ENCODE data around the gene CEP162.

The CEP162 gene, protein sequence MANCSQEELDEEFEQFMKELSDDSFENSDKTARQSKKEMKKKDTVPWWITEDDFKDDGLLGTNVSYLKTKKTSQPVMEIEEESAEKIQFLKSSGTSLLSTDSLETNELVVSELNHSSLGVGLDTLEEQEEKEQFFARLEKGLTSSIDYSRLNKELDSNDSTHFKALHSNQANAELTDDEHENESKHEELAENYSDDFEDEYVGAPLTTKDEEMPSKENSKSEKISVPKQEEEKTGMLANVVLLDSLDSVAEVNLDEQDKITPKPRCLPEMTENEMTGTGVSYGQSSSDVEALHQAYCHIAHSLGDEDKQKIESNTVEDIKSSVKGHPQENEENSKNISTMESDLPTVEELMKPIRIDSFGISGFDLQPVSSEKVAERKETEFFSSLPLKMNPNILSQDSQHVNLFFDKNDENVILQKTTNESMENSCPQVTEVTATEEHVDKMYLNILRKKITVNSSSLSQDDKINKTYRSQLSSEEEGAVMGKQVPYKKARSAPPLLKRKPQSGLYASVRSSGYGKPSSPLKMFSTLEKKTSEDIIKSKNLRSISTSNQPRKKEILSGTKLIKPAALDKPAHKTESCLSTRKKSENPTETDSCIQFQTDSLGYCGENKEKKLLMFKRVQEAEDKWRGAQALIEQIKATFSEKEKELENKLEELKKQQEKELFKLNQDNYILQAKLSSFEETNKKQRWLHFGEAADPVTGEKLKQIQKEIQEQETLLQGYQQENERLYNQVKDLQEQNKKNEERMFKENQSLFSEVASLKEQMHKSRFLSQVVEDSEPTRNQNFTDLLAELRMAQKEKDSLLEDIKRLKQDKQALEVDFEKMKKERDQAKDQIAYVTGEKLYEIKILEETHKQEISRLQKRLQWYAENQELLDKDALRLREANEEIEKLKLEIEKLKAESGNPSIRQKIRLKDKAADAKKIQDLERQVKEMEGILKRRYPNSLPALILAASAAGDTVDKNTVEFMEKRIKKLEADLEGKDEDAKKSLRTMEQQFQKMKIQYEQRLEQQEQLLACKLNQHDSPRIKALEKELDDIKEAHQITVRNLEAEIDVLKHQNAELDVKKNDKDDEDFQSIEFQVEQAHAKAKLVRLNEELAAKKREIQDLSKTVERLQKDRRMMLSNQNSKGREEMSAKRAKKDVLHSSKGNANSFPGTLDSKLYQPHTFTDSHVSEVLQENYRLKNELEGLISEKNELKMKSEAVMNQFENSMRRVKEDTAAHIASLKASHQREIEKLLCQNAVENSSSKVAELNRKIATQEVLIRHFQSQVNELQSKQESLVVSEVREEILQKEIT (N-terminal part only)

DNA sequence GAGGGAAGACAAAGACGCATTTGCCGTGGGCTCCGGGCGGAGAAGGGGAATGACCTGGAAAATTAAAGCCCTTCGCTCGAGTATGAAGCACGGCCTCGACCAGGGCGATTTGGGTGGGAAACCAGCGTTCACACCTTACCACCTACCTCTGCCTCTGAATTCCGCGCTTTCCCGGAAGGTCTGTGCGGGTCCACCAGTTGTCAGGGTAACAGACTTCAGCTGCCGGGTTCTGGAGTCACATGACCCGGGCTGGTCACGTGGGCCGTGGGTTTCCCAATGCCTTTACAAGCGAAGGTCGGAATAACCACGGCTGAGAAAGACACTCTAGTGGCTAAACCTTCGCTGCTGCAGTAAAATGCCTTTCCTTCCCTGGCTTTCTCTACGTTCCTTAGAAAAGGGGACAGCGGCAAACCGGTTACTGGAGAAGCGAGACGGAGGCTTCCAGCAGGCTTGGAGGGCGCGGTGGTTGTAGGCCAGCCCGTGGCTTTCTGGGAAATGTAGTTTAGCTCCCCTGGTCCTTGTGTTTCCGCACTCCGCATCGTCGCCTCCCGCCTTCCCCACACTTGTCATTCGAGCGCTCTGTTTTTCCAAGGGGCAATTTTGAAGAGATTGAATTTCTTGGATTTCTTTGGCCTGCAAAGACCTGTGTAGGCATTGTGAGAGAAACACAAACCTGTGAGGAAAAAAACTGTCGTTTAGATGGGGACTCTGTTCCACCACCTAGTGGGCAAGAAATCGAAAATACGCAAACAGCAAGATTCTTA lies at the start of gene CEP162:
Gene CEP162 (minus strand): TSS at position 210 of the 764 bp plus-strand sequence. CDS start 1,250 bp downstream, outside the sequence.
- peak within 1 kb of the TSS; percentile 97 for H2AFZ ChIP-seq (ENCODE audit: low read depth, low read length)
- H3K27me3 ChIP-seq (ENCODE audit: insufficient read depth, low read length), result no peaks in the 10 kb centered on the region
- peaks cover 11% of the 10 kb centered on the region for H3K4me1 ChIP-seq (ENCODE audit: insufficient read depth, low read length)
- peaks cover 3% of the 10 kb centered on the region for H3K36me3 ChIP-seq (ENCODE audit: insufficient read depth, low read length)
- no peaks in the 10 kb centered on the region for H3K9me3 ChIP-seq (ENCODE audit: low read length)
- peak within 1 kb of the TSS; percentile 91 for H3K4me3 ChIP-seq (ENCODE audit: low read length)

DNA sequence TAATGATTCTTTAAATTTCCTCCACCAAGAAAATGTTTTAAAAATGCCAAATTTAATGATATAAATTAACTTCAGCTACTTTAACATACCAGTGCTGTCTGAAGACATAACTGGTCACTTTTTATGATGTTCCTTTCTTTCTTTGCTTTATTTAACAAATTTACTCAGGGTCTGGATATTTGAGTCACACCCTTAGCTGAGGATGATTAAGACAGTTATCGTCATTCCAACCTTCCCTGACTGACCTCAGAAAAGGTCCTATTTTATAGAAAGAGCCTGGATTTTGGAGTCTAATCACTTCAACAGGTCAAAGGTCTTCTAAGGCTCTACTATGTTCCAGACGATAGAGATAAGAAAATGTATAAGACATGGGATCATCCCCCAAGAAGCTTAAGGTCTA lies 47.4 kb upstream of the CEP162 start:
- Histone ChIP-seq H3K9me3 (ENCODE audit: low read length) (no peaks in the 10 kb centered on the region), H3K36me3 (ENCODE audit: insufficient read depth, low read length) (no peaks in the 10 kb centered on the region), H3K4me3 (ENCODE audit: low read length) (no peak overlapping the region), H3K27me3 (ENCODE audit: insufficient read depth, low read length) (no peaks in the 10 kb centered on the region), H3K4me1 (ENCODE audit: insufficient read depth, low read length) (no peaks in the 10 kb centered on the region), H2AFZ (ENCODE audit: low read depth, low read length) (no peak overlapping the region)

DNA sequence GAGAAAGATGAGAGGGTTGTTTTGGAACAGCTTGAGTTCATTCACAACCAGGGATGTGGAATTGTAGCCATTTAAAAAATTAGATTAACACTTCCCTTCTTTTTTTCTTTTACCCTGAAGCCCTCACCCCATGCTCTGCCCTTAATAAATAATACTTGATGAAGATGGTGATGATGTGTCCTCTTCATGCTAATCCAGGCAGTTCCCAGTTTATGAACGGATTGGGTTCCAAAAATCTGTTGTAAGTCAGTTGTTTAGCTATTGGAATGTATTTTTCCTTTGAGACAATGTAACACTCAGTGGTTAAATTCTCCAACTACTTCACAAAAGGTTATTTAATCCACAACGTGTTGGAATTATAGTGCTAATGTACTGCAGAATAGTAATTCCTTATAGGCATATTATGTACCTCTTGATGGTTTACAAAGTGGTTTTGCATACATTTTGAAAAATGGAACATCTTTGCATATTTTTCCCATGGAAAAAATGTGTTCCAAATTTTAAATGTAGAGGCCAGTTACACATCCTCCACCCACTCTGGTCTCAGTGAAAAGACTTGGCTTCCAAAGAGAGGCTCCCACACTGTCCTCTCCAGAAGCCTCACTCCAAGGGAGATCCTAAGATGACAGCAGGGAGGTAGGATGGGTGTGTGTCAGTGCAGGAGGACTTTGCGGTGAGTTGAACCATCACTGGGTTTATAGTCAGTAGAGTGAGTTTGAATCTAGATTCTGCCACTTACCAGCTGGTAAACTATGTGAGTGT lies 45.8 kb upstream of the CEP162 start:
- Histone ChIP-seq H3K36me3 (ENCODE audit: insufficient read depth, low read length) (no peaks in the 10 kb centered on the region), H3K9me3 (ENCODE audit: low read length) (no peaks in the 10 kb centered on the region), H3K4me3 (ENCODE audit: low read length) (no peak overlapping the region), H2AFZ (ENCODE audit: low read depth, low read length) (no peak overlapping the region), H3K27me3 (ENCODE audit: insufficient read depth, low read length) (no peaks in the 10 kb centered on the region), H3K4me1 (ENCODE audit: insufficient read depth, low read length) (no peaks in the 10 kb centered on the region)

DNA sequence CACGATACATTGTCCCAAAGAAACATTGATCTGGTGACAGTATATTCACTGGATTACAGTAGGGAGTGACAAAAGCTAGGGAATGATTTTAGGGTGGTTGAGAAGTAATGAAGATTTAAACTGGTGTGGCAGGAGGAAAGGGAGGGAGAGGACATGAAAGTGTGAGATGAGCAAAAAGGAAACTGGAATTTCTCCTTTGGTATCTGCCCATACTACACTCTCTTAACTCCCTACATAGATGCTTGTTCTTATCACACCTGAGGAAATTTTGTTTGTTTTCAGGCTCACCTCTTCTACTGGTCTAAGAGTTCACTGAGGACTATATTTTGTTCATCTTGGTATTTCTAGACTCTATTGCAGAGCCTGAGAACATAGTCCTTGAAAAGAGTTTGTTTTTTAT lies 44.9 kb upstream of the CEP162 start:
- no peak overlapping the region for H2AFZ ChIP-seq (ENCODE audit: low read depth, low read length)
- no peaks in the 10 kb centered on the region for H3K4me1 ChIP-seq (ENCODE audit: insufficient read depth, low read length)
- no peaks in the 10 kb centered on the region for H3K36me3 ChIP-seq (ENCODE audit: insufficient read depth, low read length)
- no peaks in the 10 kb centered on the region for H3K27me3 ChIP-seq (ENCODE audit: insufficient read depth, low read length)
- no peaks in the 10 kb centered on the region for H3K9me3 ChIP-seq (ENCODE audit: low read length)
- H3K4me3 ChIP-seq (ENCODE audit: low read length), result no peak overlapping the region

DNA sequence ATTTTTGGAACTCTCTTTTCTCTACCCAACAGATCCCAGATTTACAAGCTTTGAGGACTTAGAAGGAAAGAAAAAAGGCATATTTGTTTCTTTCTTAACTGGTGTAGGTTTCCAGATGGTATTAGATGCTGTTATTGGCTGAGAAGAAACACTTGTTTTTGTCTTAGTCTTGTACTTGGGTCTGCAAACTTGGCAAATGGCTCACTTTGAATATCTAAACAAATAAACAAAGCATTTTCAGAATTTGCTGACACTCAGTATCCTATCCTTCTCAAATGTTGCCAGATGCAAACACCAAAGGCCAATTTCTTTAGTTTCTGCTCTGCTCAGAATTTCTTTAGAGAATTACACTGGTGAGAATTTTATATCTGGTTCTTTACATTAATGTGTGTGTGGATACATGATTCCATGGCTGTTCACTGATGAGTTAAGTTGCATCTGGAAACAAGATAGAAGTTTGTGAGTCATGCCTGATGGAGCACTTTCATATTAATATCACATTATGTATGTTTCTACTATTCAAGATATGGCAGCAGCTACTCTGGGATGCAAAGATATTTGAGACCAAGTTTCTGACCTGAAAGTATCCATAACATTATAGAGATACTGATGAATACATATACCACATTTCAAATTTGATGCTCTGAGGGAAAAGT lies 43.7 kb upstream of the CEP162 start:
- H3K9me3 ChIP-seq (ENCODE audit: low read length), result no peaks in the 10 kb centered on the region
- H3K4me3 ChIP-seq (ENCODE audit: low read length), result no peak overlapping the region
- H3K36me3 ChIP-seq (ENCODE audit: insufficient read depth, low read length), result no peaks in the 10 kb centered on the region
- H2AFZ ChIP-seq (ENCODE audit: low read depth, low read length), result no peak overlapping the region
- H3K27me3 ChIP-seq (ENCODE audit: insufficient read depth, low read length), result no peaks in the 10 kb centered on the region
- H3K4me1 ChIP-seq (ENCODE audit: insufficient read depth, low read length), result no peaks in the 10 kb centered on the region

DNA sequence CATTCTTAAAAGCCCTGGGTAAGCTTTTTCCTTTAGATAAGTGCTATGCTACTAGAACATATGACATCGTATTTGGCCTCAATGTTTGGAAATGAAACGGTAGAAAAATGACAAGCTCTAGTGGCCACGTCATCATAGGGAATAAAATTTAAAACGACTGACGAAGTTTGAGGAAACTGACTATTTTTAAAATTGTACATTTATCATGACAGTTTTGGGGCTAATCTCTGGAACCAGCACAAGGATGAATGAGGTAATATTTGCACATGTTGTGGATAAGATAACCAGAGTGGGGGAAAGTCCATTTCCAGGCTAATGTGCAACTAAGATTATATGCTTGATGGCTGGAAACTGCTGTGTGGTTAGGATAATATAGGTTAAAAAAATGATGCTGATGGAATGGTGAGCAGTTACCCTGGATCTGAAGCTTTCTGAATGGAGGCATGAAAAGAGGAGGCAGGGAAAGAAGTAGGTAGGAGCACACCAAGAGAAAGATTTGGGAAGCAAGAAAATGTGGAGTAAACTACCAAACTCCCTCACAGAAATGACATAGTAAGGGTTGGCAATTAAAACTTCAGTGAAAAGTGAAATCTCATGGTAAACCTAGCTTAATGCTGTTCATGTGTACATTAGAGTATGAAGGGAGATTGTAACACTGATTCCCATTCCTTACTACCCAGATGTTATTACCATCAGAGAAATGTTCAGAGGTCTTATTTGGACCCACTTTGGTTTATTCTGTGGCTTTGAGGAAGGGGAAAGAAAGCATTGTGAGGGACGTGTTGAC lies 42.7 kb upstream of the CEP162 start:
- Histone ChIP-seq H3K36me3 (ENCODE audit: insufficient read depth, low read length) (no peaks in the 10 kb centered on the region), H3K27me3 (ENCODE audit: insufficient read depth, low read length) (no peaks in the 10 kb centered on the region), H2AFZ (ENCODE audit: low read depth, low read length) (no peak overlapping the region)

DNA sequence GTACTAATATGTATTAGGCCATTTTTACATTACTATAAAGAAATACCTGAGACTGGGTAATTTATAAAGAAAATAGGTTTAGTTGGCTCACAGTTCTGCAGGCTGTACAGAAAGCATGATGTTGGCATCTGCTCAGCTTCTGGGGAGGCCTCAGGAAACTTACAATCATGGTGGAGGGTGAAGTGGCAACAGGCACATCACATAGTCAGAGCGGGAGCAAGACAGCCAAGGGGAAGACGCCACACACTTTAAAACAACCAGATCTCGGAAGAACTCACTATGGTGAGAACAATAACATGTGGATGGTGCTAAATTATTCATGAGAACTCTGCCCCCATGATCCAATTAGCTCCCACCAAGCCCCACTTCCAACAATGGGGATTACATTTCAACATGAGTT lies 41.3 kb upstream of the CEP162 start:
- no peaks in the 10 kb centered on the region for H3K36me3 ChIP-seq (ENCODE audit: insufficient read depth, low read length)

More for the DNA sequence above, 42.7 kb upstream of the CEP162 start:
- Histone ChIP-seq H3K9me3 (ENCODE audit: low read length) (no peaks in the 10 kb centered on the region), H3K4me3 (ENCODE audit: low read length) (no peak overlapping the region), H3K4me1 (ENCODE audit: insufficient read depth, low read length) (no peaks in the 10 kb centered on the region)

DNA sequence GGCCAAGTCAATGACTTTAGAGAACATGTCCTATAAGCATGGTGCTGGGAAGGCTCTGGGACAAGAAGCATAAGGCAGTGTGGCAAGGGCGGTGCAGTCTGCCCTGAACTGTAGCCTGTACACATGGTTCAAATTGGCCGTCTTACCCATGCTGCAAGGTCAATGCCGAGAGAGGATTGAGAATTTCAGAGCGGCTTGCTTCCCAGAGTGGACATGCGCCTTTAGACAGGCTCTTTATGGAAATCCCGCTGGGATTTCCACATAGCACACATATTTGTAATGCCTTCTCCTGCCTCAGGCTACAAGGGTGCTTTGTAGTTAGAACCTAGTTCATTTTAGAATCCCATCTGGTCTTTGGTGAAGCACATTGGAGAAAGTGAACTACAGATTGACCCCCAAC lies 36.1 kb upstream of the CEP162 start:
- Histone ChIP-seq H3K4me1 (ENCODE audit: insufficient read depth, low read length) (no peaks in the 10 kb centered on the region), H3K36me3 (ENCODE audit: insufficient read depth, low read length) (no peaks in the 10 kb centered on the region), H2AFZ (ENCODE audit: low read depth, low read length) (no peak overlapping the region), H3K27me3 (ENCODE audit: insufficient read depth, low read length) (peaks cover 2% of the 10 kb centered on the region), H3K9me3 (ENCODE audit: low read length) (no peaks in the 10 kb centered on the region), H3K4me3 (ENCODE audit: low read length) (no peak overlapping the region)

More for the DNA sequence above, 41.3 kb upstream of the CEP162 start:
- Histone ChIP-seq H3K4me1 (ENCODE audit: insufficient read depth, low read length) (no peaks in the 10 kb centered on the region), H3K27me3 (ENCODE audit: insufficient read depth, low read length) (no peaks in the 10 kb centered on the region), H3K4me3 (ENCODE audit: low read length) (no peak overlapping the region), H3K9me3 (ENCODE audit: low read length) (no peaks in the 10 kb centered on the region), H2AFZ (ENCODE audit: low read depth, low read length) (no peak overlapping the region)

DNA sequence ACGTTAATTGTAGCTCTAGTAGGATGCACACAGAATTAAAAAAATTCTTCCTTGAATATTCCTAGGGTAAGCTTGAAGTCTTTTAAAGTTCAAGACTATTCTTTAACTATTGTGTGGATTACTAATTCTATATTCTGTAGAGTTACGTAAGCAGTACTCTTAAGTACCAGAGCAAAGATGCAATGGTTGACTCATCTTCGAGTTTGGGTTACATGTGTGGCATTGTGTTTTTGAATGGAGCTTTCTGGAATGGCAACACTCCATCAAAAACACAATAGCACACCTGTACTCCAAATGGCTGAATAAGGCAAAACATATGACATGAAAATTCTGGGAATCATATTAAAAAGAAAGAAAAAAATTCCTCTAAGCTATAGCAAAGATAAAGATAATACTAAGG lies 33.5 kb upstream of the CEP162 start:
- Histone ChIP-seq H3K27me3 (ENCODE audit: insufficient read depth, low read length) (peaks cover 5% of the 10 kb centered on the region), H2AFZ (ENCODE audit: low read depth, low read length) (no peak overlapping the region), H3K4me1 (ENCODE audit: insufficient read depth, low read length) (no peaks in the 10 kb centered on the region), H3K4me3 (ENCODE audit: low read length) (no peak overlapping the region), H3K9me3 (ENCODE audit: low read length) (no peaks in the 10 kb centered on the region), H3K36me3 (ENCODE audit: insufficient read depth, low read length) (no peaks in the 10 kb centered on the region)

DNA sequence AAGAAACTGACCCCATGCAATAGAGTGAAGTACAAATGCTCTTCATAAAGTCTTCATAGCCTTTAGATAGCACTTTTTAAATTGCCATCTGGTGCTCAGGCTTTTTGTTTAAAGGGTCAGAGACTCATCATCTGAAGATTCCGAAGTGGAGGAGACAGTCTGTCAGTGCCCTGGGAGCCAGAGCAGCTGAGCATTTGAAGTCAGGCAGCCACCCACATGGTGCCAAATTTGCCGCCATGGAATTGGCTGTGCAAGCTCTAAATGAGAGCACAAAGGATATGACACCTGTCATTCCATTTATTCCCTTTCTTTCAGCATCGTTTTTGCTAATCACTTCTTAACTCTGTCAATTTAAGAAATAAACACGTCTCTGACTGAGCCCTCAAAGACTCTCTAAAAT lies 32.8 kb upstream of the CEP162 start:
- peaks cover 5% of the 10 kb centered on the region for H3K27me3 ChIP-seq (ENCODE audit: insufficient read depth, low read length)
- no peaks in the 10 kb centered on the region for H3K36me3 ChIP-seq (ENCODE audit: insufficient read depth, low read length)
- no peak overlapping the region for H2AFZ ChIP-seq (ENCODE audit: low read depth, low read length)
- H3K9me3 ChIP-seq (ENCODE audit: low read length), result no peaks in the 10 kb centered on the region
- H3K4me1 ChIP-seq (ENCODE audit: insufficient read depth, low read length), result no peaks in the 10 kb centered on the region
- H3K4me3 ChIP-seq (ENCODE audit: low read length), result no peak overlapping the region

DNA sequence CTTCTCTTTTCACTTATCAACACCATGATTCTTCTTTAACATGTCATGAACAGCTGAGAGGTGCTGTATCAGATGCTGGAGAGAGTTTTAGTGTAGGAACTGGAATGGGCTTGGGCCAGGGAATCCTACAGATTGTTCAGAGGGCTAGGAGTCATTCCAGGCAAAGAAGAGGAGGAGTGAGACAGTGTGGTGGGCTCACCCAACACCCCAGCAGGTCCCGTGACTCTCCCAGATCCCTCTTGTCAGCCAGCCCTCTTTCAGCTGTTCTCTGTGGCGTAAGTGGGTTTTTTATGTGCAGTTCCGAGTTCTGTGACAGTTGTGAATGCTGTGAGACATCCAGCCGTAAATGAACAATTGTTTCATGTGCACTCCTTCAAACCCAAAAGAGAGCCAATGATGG lies 31.4 kb upstream of the CEP162 start:
- Histone ChIP-seq H3K4me1 (ENCODE audit: insufficient read depth, low read length) (no peaks in the 10 kb centered on the region), H3K27me3 (ENCODE audit: insufficient read depth, low read length) (peaks cover 5% of the 10 kb centered on the region), H2AFZ (ENCODE audit: low read depth, low read length) (no peak overlapping the region), H3K4me3 (ENCODE audit: low read length) (no peak overlapping the region), H3K9me3 (ENCODE audit: low read length) (no peaks in the 10 kb centered on the region), H3K36me3 (ENCODE audit: insufficient read depth, low read length) (no peaks in the 10 kb centered on the region)

Data from neuron (in vitro differentiated cells).